Heart right ventricle (tissue), 16 donors: ENCODE results near the gene SNX6. TPM values are rescaled to one million over a fixed set of nuclear protein-coding genes. Genes with fewer than 3 reads are reported as not detected.
A peak's percentile ranks its signal among the peaks of the same experiment; 100 is the strongest.

Source experiments
- ATAC-seq, 8 donors: fragments of 200-7000 bp; cut with Tn5 transposase; one replicate each; pipeline ENCODE4 v1.9.1; 2020; ENCODE audit warnings: mild to moderate bottlenecking in 8 of 8, moderate library complexity in 8 of 8, moderate number of reproducible peaks in 1 of 8
- DNase-seq, 2 donors: peaks; one replicate each; pipeline ENCODE4 v3.0.0-alpha.2; 2020
- H3K27ac ChIP-seq, 10 donors: fragments of 200-600 bp; sonication (generic) in 2 of 10; one replicate each; pipeline versions ENCODE4 v1.5.0 to v1.8.0; 2020 to 2022; ENCODE audit warnings: mild to moderate bottlenecking in 3 of 10
- H3K27me3 ChIP-seq, 7 donors: fragments of 200-600 bp; one replicate each; pipeline ENCODE4 v1.8.0; 2021 to 2022; ENCODE audit warnings: mild to moderate bottlenecking in 2 of 7
- H3K36me3 ChIP-seq, 9 donors: fragments of 200-600 bp; sonication (generic) in 1 of 9; one replicate each; pipeline versions ENCODE4 v1.5.0 to v1.8.0; 2020 to 2022; ENCODE audit warnings: mild to moderate bottlenecking in 2 of 9
- H3K4me1 ChIP-seq, 9 donors: fragments of 200-600 bp; sonication (generic) in 1 of 9; one replicate each; pipeline versions ENCODE4 v1.5.0 to v1.8.0; 2020 to 2022; ENCODE audit warnings: mild to moderate bottlenecking in 4 of 9
- H3K4me3 ChIP-seq, 10 donors: fragments of 200-600 bp; sonication (generic) in 2 of 10; one replicate each; pipeline versions ENCODE4 v1.5.0 to v1.8.0; 2020 to 2022; ENCODE audit warnings: mild to moderate bottlenecking in 7 of 10, moderate library complexity in 2 of 10
- H3K9me3 ChIP-seq, 11 donors: fragments of 200-600 bp in 10 of 11; sonication (generic) in 2 of 11; one replicate each; pipeline versions ENCODE4 v1.5.0 to v1.8.0; 2013 to 2022; ENCODE audit warnings: mild to moderate bottlenecking in 2 of 11, control low read depth in 1 of 11, moderate library complexity in 1 of 11
- WGBS, 2 donors: extraction: QIAGEN DNeasy Blood & Tissue Kit; methylation state at CpG; one replicate each; pipeline ENCODE4 v1.1.7; 2013; ENCODE audit warnings: inconsistent platforms in 1 of 2; 5-methylcytosine and 5-hydroxymethylcytosine counted together
- intact Hi-C, 10 donors: fragments of 100-400 bp; cut with DNase I; formaldehyde crosslinking; loops; one replicate each; pipeline versions ENCODE4 v1.11.1 to v1.14.2; 2022
- polyA plus RNA-seq, 2 donors: library from polyadenylated mRNA; stranded (reverse); fragments of 200-250 nt; gene quantifications; one replicate each; pipeline ENCODE4 v1.2.3, GENCODE V29; 2013
- total RNA-seq, 10 donors: library from RNA; stranded (reverse); fragmentation: NEBNext Ultra II Directional in 3 of 10; extraction: Animal tissue kit (Norgen Biotek cat#: 25700) in 3 of 10; gene quantifications; one replicate each; pipeline versions ENCODE4 v1.2.1 to v1.2.4, GENCODE V29; 2021 to 2023
- TF ChIP-seq, protein P1 (sequence below), 9 donors: fragments of 200-600 bp; sonication (generic) in 2 of 9; IDR thresholded peaks; one replicate each; pipeline versions ENCODE4 v1.5.0 to v1.8.0; 2021 to 2022; ENCODE audit warnings: antibody characterized with exemption in 9 of 9, mild to moderate bottlenecking in 5 of 9, moderate library complexity in 1 of 9
- donor health status: Arrhythmogenic right ventricular cardiomyopathy.
- donor health status: ischemic (EF 13 %, LVEDD 7.1; RV severe dilation, severe dysfunction).
- donor health status: healthy with polysubstance abuse.
- donor health status: DM: no; HTN: yes; CAD: no.
- donor health status: DM: no; HTN: no; CAD: no.
- donor health status: ischemic (EF 25% LVEDD 6.9; RV normal size, moderate dysfunction).
- donor health status: ischemic (EF 25% LVEDD 5.7; RV mildly dilated, moderate dysfunction).
- donor health status: healthy.
- donor health status: DM: yes; HTN: yes; CAD: no.
- donor health status: Ischemic cardiomyopathy.
- donor health status: ischemic (EF 35%, LVEDD 5.7; RV mildly dilated, moderate dysfunction).
- donor health status: nonischemic (EF 11% LVEDD 7.7; RV severe dilation, severe dysfunction).
- donor health status: DM: yes; HTN: yes; CAD: no.
- donor health status: PGD.
- donor health status: ischemic (EF 29% LVEDD 5.4; RV normal size, mild dysfunction).
- donor health status: nonischemic (EF 23%, LVEDD 6.1; RV moderate dilation, normal function).

The SNX6 gene
- total and polyA plus RNA-seq, 12 donors, result 17.3 to 89.8 (median 57.3) TPM

DNA sequence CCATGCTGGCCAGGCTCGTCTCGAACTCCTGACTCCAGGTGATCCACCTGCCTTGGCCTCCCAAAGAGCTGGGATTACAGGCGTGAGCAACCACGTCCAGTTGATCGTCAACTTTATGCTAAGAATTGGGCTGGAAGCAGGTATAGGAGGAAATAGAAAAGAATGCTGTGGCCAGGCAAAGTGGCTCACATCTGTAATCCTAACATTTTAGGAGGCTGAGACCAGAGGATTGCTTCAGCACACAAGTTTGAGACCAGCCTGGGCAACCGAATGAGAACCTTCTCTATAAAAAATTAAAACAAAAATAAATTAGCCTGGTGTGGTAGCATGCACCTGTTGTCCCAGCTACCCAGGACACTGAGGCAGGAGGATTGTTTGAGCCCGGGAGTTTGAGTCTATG, 37.1 kb upstream of the SNX6 start:
- H3K4me3 ChIP-seq, result no peak overlapping the region
- peaks cover 0 to 16% (median 0%) of the 10 kb centered on the region in 11 donors for H3K9me3 ChIP-seq
- TF ChIP-seq, protein P1, sequence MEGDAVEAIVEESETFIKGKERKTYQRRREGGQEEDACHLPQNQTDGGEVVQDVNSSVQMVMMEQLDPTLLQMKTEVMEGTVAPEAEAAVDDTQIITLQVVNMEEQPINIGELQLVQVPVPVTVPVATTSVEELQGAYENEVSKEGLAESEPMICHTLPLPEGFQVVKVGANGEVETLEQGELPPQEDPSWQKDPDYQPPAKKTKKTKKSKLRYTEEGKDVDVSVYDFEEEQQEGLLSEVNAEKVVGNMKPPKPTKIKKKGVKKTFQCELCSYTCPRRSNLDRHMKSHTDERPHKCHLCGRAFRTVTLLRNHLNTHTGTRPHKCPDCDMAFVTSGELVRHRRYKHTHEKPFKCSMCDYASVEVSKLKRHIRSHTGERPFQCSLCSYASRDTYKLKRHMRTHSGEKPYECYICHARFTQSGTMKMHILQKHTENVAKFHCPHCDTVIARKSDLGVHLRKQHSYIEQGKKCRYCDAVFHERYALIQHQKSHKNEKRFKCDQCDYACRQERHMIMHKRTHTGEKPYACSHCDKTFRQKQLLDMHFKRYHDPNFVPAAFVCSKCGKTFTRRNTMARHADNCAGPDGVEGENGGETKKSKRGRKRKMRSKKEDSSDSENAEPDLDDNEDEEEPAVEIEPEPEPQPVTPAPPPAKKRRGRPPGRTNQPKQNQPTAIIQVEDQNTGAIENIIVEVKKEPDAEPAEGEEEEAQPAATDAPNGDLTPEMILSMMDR (IDR thresholded peaks at IDR 0.05), result no peak
- intact Hi-C loops, result no loop called here
- WGBS, 2 donors, result 92 to 94% methylated on average over 7 of the region's 7 CpGs
- no peaks in the 10 kb centered on the region for H3K36me3 ChIP-seq
- H3K27ac ChIP-seq, result peak overlapping the region in 4 of 10 donors; percentile 14 to 80 (median 17)
- no peaks in the 10 kb centered on the region for H3K27me3 ChIP-seq
- ATAC-seq, result no peak
- no peak for DNase-seq
- peaks cover 0 to 23% (median 0%) of the 10 kb centered on the region in 9 donors for H3K4me1 ChIP-seq

DNA sequence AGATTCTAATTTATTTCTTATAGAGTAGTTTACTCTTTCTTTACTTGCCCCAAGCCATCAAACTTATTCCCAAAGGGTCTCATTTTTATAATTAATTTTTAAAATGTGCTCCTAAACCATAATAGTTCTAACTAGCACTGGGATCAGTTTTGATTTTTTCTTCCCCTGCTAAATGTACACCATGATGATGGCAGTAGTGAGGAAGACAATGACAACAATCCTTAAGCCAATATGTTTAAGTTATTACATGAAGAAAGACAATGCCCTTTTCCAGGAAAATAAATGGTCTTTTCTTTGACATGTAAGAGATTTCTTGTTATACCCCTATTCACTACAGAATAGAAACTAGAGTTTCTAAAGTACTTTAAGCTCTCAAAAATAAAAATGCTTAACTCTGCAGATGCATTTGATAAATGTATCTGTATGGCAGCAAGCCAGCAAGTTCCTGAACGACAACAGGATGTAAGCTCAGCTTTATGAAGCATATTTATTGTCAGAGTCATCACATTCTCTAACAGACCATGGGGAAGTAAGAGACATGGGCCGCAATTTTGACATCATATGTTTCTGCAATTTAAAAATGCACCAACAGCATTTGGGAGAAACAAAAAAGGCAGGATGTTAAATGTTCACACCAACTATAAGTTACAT, 36.0 kb upstream of the SNX6 start:
- H3K4me3 ChIP-seq, result no peak overlapping the region
- H3K9me3 ChIP-seq, result peaks cover 0 to 18% (median 0%) of the 10 kb centered on the region in 11 donors
- TF ChIP-seq, protein P1 (IDR thresholded peaks at IDR 0.05), result no peak
- WGBS, 2 donors, result 35 to 41% methylated on average over 2 of the region's 2 CpGs
- ATAC-seq, result peak in 7 of 8 donors; percentile 63 to 78 (median 73)
- H3K4me1 ChIP-seq, result peaks cover 0 to 20% (median 0%) of the 10 kb centered on the region in 9 donors
- intact Hi-C loops, result no loop called here
- no peaks in the 10 kb centered on the region for H3K36me3 ChIP-seq
- peak overlapping the region in 5 of 10 donors; percentile 9 to 82 (median 25) for H3K27ac ChIP-seq
- no peaks in the 10 kb centered on the region for H3K27me3 ChIP-seq
- DNase-seq, result peak in 1 of 2 donors; percentile 57

DNA sequence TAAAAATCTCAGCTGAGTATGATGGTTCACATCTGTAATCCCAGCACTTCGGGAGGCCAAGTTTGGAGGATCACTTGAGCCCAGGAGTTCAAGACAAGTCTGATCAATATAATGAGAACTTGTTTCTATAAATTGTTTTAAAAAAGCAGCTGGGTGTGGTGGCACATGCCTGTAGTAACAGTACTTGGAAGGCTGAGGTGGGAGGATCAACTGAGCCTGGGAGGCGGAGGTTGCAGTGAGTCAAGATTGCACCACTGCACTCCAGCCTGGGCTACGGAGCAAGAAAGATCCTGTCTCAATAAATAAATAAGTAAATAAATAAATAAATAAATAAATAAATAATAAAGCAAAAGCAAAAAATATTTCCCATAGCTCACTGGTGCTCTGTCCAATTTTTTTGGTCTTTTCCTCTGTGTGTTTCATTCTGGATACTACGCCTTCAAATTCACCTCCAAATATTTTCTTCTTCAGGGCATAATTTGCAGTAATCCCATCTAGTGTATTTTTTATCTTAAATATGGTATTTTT, 32.7 kb upstream of the SNX6 start:
- no peak overlapping the region for H3K4me3 ChIP-seq
- intact Hi-C loops, result no loop called here
- H3K4me1 ChIP-seq, result peaks cover 0 to 20% (median 0%) of the 10 kb centered on the region in 9 donors
- no peaks in the 10 kb centered on the region for H3K36me3 ChIP-seq
- H3K27ac ChIP-seq, result no peak overlapping the region
- peaks cover 0 to 21% (median 0%) of the 10 kb centered on the region in 11 donors for H3K9me3 ChIP-seq
- no peaks in the 10 kb centered on the region for H3K27me3 ChIP-seq
- DNase-seq (no peak), ATAC-seq (no peak)
- TF ChIP-seq, protein P1 (IDR thresholded peaks at IDR 0.05), result no peak
- 92 to 99% methylated on average over 4 of the region's 4 CpGs for WGBS, 2 donors

DNA sequence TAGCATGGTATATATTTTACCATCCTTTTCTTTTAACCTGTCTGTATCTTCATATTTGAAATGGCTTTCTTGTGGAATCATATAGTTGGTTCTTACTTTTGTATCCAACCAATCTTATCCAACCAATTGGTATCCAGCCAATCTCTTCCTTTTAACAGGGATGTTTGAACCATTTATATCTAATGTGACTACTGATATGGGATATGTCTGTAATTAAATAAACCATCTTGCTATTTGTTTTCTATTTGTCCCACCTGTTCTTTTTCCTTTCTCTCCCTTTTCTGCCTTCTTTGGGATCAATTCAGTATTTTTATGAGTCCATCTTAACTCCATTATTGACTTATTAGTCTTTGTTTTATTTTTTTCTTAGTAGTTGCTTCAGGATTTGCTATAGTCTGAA, 30.8 kb upstream of the SNX6 start:
- H3K27me3 ChIP-seq, result no peaks in the 10 kb centered on the region
- H3K36me3 ChIP-seq, result no peaks in the 10 kb centered on the region
- no peak for DNase-seq
- intact Hi-C loops, result no loop called here
- H3K4me3 ChIP-seq, result no peak overlapping the region
- no peak overlapping the region for H3K27ac ChIP-seq
- peaks cover 0 to 8% (median 0%) of the 10 kb centered on the region in 9 donors for H3K4me1 ChIP-seq
- H3K9me3 ChIP-seq, result peaks cover 0 to 21% (median 0%) of the 10 kb centered on the region in 11 donors
- TF ChIP-seq, protein P1 (IDR thresholded peaks at IDR 0.05), result no peak
- no peak for ATAC-seq
